GM12801 (cell line): ENCODE results near the gene OLFML1.

ENCODE experiments used
- CTCF ChIP-seq: IDR thresholded peaks from one replicate; pipeline ENCODE4 v1.5.1; 2011; ENCODE audit warnings: control low read depth; ENCODE audit not compliant: insufficient read length; ENCODE audit errors: extremely low read depth

OLFML1 gene

GRCh38 chr11:7488681-7489080 lies 3.4 kb downstream of the OLFML1 start:
- TF ChIP-seq CTCF = no peak

GRCh38 chr11:7489376-7489775 lies 4.1 kb downstream of the OLFML1 start:
- TF ChIP-seq CTCF = no peak

GRCh38 chr11:7490054-7490453 lies 4.7 kb downstream of the OLFML1 start:
- TF ChIP-seq CTCF = no peak

- TF ChIP-seq CTCF = no peak
Observed at GRCh38 chr11:7490535-7490934, 5.2 kb downstream of the OLFML1 start.

- TF ChIP-seq CTCF = no peak
Observed at GRCh38 chr11:7492253-7492652, 6.9 kb downstream of the OLFML1 start.

- no peak for TF ChIP-seq CTCF
Observed at GRCh38 chr11:7493670-7494069, 8.4 kb downstream of the OLFML1 start.

GRCh38 chr11:7494086-7494745 lies 8.9 kb downstream of the OLFML1 start:
- TF ChIP-seq CTCF = no peak
